AML-193 (cell line): ENCODE results near the gene BMP6.
A peak's percentile ranks its signal among the peaks of the same experiment; 100 is the strongest.

Experiments
- DNase-seq, 2 experiments: peaks; one replicate each; lab custom pipeline; 2025; lab: John Stamatoyannopoulos, UW

The BMP6 gene

DNA sequence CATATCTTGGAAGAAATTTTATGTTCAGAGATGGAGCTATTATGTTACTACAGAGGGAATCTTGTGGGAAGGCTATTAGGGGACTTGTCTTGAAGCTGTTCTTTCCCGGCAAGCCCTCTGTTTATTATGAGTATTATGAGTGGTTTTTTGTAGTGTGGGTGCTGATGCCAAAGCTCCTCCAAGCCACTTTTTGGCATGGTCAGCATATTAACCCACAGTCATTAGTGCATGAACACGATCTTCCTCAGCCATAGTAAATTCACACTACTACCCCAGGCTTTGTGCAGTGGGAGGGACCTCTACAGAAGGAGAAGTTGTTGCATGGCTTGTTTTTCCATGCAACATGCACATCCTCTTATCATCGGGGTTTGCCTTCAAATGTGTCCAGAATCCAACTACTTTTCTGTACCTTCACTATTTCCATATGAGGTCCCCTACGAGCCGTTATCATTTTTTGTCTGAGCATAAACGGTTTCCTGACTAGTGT lies 6.5 kb upstream of the BMP6 start:
- DNase-seq: no peak

DNA sequence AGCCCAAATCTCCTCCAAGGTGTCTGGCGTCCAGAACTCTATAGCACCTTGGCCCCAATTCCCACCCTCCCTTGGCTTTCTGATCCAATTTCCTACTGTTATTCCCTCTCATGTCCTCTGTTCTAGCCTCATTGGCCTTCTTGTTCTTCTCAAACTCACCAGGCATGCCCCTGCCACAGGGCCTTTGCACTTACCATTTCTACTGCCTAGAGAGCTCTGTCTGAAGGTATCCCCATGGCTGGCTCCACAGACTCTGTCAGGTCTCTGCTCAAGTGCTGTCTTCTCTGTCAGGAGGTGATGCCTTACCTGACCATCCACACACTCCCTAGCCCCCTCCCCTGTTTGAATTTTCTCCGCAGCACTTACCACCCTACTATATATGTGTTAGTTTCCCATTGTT lies 5.6 kb upstream of the BMP6 start:
- DNase-seq: no peak

DNA sequence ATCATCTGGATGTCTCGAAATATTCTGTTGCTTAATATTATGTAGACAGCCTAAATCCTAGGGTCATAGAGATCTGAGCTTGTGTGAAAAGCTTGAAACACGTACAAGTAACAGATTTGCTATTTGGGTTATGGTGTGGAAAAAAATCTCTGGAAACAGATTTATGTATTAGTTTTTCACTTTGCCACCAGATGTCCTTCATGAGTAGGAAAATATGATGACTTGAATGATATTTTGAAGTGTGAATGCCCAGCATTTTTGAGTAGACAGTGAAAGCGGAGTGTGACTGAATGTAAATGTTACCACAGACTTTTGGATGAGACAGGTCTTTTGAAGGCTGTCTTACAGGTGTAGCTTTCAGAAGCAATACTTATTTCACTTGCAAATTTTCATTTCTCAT lies 4.2 kb upstream of the BMP6 start:
- DNase-seq: peak; percentile 51 to 61

DNA sequence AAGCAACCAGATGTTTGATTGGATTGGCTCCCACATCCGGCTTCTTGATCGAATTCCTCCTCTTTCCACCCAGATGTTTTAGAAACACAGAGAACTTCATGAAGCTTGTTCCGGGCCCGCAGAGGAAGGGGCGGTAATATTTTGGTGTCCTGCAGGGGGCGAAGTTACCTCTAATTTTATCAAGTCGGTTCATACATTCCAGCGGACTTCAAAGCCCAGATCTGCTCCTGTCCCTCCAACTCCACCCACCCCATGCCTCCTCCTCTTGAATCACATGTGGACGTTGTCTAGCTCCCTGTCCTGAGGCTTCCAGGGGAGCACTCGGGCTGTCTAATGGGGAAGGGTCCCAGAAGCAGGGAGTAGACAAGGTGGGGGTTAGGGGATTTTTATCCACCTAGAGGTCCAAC lies 2.9 kb upstream of the BMP6 start:
- DNase-seq: peak; percentile 73 to 74

DNA sequence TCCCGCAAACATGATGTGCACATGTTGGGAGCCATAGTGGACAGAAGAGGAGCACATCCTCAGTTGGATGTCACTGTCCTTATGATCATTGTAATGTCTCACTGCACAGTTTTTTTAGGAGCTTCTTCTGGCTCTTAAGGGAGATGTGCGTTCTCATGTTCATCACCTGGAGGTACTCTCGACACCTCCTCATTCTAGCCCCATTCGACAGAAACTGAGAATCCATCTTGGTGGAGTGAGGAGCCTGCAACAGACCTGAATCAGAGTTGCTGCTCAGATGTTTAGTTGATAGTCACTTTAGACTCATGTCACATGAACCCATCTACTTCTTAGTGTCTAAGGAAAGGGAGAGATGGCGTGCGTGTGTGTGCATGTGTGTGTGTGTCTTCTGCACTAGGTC lies 2.3 kb upstream of the BMP6 start:
- DNase-seq: no peak

DNA sequence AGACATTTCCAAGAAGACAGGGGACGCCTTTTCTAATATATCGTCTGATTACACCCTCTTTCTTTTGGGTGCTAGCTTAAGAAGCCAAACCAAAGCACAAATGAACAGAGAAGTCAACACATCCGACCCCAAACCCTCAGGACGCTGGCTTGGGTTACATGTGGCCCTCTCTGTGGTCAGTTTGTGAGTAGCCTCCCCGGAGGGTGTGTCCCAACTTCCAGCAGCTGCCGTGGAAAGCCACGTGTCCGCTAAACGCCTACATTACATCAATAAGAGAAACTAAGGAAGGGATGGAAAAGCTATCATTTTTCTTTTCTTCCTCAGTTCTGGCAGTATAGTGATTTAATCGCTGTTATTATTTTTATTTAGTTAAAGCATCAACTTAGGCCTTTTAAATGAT lies 487 bp upstream of the BMP6 start:
- DNase-seq: no peak

DNA sequence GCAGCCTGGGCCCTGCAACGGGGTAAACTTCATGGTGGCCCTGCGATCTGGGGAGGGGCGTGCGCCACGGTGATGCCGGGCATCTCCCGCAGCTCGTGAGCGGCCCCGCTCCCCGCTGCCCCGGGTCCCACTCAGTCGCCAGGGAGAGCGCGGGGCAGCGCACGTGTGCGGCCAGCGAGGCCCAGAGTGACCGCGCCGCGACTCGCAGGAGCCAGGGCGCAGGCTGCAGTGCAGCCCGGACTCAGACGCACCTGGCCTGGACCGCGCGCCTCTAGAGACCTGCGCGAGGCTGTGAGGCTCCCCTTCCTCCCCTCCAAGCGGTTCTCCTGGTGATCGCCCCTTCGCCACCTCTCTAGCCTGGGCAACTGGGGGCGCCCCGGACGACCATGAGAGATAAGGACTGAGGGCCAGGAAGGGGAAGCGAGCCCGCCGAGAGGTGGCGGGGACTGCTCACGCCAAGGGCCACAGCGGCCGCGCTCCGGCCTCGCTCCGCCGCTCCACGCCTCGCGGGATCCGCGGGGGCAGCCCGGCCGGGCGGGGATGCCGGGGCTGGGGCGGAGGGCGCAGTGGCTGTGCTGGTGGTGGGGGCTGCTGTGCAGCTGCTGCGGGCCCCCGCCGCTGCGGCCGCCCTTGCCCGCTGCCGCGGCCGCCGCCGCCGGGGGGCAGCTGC lies 652 bp downstream of the BMP6 start:
- DNase-seq: no peak

DNA sequence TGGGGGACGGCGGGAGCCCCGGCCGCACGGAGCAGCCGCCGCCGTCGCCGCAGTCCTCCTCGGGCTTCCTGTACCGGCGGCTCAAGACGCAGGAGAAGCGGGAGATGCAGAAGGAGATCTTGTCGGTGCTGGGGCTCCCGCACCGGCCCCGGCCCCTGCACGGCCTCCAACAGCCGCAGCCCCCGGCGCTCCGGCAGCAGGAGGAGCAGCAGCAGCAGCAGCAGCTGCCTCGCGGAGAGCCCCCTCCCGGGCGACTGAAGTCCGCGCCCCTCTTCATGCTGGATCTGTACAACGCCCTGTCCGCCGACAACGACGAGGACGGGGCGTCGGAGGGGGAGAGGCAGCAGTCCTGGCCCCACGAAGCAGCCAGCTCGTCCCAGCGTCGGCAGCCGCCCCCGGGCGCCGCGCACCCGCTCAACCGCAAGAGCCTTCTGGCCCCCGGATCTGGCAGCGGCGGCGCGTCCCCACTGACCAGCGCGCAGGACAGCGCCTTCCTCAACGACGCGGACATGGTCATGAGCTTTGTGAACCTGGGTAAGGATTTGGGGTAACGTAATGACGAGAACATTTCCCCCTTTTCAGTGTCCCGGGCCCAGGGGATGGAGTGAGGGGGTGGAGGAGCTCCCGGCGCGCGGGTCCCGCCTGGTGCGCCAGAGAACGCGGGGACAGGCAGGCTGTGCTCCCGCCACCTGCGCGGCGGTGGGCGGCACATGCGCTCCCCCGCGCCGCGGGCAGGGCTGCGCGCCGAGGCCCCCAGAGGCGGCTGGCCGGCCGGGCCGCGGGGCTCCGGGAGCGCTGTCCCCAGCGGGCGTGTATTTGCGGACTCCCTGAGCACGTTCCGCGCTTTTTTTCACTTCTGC lies 1.4 kb downstream of the BMP6 start:
- DNase-seq: no peak

DNA sequence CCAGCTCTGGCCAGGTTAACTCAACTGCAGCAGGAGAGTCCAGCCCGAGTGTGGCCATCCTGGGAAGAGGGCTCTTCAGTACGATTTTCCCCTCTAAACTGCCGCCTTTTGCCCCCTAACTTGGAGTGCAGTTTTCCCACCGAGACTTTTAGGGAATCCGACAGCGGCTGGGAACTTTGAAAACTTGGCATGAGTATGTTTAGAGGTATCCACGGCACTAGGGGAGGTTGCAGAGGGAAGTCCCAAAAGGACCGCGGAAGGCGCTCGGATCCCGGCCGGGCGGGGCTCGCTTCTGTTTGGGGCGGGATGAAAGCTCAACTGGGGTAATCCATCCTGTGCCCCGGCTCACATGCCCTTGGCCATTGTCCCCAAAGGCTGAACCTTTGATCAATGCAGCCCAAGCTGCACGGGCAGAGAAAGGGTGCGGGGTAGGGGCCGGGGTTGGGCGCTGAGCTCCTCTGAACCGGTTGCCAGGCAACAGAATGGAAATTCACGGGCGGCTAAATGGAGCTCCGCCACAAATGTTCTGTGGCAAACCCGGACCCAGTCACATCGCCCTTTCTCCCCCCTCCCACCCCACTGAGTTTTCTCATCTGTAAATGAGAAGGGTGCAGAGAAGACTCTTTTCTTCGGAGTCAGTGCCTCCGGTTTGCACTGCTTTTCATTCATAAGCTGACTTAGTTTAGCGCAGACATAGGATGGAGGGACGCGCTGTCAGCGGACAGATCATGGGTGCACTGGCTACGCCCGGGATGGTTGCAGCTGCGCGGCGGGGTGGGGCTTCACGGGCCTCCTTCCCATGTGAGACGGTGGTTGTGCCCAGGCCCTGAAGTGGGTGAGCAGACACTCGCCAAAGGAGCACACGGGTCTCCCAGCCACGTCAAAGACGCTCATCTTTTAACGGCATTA lies 2.3 kb downstream of the BMP6 start:
- DNase-seq: no peak

DNA sequence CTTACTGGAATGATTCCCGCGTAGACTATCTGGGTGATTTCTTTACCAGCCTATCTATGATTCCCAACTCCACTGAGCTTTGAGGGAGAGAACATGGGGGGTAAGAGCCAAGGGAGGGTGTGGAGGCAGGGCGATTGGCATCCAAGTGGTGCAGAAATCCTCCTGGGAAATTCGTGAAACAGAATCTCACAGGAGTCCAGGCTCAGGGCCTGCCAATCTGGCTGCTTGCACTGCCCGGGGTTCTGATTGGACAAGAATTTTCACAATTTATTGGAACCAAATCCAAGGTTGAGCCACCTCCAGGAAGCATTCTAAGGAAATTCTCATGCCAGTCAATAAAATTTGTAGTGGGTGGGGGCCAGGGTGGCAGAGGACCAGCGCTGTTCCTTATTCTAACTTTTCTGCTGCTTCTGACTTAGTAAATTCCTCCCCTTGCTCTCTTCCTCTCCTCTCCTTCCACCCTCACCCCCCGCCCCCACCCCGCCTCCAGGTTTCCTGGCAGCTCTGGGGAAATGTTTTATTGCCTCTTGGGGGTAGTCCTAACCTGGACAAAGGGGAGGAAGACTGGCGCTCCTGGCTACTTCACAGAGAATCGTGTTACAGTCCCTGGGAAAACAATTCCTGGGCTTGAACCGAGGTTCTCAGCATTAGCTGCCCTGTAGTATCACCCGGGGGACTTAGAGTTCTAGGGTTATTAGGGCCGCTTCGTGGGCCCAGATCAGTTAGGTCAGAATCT lies 3.1 kb downstream of the BMP6 start:
- no peak for DNase-seq

DNA sequence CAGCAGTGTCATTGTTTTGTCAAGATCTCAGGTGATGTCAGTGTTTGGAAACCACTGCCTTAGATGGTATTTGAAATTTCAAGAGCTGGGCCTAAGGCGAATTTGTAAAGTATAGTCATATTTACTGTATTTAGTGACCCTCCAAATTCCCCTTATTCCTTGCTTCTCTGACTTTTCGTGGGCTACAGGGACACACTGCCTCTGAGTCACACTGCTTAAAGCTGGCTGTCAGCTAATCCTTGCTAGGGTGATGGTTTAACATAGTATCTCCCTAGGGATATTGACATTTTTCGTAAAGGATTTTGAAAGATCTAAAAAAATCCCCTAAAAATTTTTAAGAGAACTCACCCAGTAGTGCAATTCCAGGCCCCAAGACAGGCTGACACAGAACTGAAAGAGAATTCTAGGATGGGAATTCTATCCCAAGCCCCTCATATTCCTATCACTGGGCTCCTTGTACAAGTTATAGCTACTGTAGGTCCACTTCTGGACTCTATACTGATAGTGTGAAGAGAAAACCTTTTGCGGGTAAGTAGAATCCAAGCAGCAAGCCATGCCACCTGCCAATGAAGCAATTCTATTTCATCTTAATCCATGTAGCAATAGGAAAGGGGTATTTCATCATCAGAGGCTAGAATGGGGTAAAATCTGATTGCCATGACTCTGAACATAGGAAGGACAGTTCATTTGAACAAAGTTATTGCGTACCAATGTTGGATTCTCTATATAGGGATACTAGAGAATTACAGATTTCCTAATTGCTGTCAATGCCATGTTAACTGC lies 4.3 kb downstream of the BMP6 start:
- no peak for DNase-seq

DNA sequence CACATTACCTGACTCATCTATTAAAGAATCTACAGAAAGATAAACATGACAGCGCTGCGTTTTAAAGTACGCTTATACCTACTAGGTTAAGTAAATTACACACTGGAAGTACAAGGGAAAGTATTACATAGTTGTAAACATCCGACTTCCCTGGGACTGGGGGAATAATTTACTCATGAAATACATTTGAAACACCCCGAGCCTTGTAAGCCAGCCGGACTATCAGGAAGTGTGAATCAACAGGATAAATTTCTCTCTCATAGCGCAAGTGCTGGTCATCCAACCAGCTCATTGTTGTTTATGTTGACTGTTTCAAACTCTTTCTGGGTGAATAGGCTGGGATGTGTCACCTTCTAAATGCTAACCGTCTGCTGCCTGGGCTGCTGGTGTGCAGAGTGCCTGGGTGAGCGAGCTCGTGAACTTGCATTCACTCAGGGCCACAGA lies 4.9 kb downstream of the BMP6 start:
- DNase-seq: no peak

DNA sequence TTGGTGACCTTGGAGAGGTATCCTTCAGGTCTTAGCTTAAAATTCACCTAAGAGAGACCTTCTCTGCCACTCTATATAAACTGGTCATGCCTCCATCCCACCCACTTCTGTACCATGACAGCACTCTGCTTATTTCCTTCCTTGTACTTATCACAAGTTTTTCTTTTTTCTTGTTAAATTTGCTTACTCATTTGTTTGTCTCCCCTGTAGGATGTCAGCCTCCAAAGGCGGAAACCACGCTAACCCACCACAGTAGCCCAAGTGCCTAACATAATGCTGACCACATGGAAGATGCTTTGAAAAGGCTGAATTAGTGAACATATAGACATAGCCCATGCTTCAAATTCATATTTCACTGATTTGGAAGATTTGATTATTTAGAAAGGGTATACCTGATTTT lies 5.4 kb downstream of the BMP6 start:
- DNase-seq: no peak

DNA sequence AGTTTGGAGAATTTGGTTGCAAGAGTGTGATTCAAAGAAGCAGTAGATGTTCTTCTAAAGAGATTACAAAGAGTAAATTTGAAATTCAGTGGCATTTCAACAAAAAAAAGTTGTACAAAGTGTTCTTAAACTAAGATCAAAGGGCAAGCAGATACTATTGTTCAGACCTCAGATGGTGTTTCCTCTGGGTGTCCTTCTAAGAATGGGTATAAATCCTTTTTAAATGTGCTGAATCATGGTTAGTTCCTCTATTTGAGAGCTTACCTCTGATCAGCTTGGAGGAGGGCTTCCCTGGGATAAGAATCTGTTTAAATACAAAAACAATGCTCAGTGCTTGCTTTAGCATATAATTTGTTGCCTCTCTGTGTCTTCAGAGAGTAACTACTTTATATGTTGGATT lies 6.3 kb downstream of the BMP6 start:
- DNase-seq: peak; percentile 46 to 59

DNA sequence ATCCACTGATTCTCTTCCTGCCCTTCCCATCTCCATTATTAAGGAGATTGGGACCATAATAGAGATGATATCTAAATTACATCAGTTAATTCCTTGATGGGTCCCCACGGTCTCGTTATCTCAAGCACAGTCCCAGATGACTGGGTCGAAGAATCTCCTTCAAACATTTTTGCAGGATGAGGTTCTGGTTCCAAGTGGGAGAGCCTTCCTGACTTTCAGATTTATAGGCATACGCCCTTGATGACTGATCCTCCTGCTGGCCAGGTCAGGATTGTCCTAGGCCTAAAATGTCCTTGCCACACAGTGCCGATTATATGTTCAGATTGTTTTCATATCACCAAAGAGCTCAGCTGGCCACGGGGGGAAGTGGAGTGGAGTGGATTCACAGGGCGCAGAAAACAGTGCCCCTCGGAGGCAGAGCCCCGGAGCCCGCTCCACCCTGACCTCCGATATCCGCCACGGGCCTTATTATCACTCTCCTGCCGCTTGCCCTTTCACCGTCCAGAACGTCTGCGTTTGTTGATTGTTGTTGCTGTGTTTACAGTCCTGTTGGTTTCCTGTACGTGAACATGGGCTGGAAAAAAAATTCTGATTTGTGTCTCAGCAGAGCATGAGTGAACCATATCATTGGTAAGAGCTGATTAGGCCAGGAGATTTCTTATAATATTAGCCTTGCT lies 8.9 kb downstream of the BMP6 start:
- DNase-seq: no peak

DNA sequence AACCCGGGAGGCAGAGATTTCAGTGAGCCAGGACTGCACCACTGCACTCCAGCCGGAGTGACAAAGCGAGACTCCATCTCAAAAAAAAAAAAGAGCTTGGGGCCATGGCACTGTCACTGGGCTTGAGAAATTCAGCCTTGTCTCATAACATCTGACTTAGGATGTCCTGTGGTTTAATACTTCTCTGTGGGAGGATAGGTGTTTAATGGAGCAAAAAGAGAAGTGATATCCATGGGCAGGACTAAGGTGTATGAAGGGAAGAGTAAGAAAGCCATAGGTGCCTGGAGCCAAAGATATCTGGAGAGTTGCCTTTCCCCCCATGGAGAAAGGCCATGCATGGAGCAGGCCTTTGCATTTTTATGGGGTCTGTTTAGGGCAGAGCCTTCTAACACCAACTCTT lies 11.2 kb downstream of the BMP6 start:
- DNase-seq: no peak

DNA sequence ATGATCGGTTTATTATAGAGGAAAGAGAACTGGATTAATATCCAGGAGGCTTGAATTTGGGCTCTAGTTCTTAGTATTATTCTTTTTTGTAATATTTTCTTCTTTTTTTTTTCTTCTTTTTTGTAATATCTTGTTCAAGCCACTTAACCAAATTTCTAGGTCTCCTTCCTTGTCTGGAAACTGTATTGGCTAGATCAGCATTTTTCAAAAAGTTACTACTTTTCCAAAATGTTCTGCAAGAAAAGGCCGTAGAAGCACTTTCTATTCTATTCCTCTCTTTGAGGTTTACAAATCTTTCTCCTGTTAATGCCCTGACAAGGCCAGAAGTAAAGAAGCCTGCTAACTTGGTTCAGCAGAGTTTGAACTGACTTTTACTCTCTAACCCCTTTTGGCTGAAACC lies 12.0 kb downstream of the BMP6 start:
- DNase-seq: no peak

DNA sequence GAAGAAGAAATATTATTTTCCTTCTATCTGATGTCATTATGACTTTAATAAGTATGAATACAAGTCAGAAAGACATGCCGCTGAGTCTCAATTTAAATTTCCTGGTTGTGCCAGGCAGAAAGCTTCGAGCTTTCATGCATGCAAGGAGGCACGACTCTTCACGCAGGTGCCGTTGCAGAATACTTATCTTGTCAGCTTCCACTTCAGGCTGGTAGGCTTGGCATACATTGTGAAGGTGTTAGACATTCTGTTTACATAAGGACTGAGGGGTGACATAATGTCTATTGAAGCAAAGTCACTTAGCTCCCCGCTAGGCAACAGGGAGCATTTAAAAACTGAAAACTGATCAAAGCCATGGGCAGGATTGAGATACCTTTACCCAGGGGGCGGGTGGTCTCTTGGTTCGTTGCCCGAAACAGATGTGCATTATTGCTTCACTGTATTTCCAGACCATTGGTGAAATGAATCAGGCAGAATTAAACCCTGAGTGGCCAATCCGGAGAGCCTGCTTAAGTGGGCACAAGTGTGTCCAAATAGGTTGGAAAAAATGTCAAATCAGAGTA lies 16.4 kb downstream of the BMP6 start:
- no peak for DNase-seq

DNA sequence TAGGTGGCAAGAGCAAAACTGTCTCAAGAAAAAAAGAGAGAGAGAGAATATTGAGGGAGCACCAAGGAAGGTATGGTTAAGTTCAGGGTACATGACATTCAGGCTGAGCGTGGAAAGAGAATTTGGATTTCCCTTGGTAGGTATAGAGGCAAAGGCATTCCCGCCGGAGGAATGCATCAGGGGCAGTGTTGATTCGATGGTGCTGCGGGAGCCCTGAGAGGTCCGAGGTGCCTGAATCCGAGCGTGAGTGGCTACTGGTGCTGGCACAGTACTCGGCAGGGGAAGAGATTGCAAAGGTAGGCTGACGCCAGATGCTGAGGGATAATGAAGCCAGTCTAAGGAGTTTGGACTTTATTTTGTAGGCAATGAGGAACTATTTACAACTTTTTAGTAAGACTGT lies 20.0 kb downstream of the BMP6 start:
- DNase-seq: no peak

DNA sequence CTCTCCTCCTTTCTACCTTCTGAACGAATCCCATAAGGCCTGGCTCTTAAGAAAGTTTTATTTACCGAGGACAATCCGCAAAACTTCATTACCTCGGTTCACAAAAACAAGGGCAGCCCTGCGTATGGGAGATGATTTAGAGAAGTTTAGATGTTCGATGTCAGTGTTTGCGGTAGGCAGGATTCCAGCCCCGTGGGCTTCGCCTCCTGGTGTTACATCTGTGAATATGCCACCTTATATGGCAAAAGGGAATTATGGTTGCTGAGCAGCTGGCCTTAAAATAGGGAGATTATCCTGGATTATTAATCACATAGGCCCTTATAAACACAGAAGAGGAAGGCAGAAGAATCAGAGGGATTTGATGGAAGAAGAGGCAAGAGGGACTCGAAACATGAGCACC lies 21.1 kb downstream of the BMP6 start:
- no peak for DNase-seq
